DMS 273 (cell line): ENCODE measurements around the gene RLN1.
A peak's percentile ranks its signal among the peaks of the same experiment; 100 is the strongest.
"Not testable (repeated sequence)": the region's sequence is repeated elsewhere in the genome, so short reads cannot be mapped to it uniquely, and the experiment has no call there.

Source experiments
- DNase-seq: peaks from one replicate; lab custom pipeline; 2025; ENCODE audit not compliant: unreplicated experiment; lab: John Stamatoyannopoulos, UW

The RLN1 gene

GRCh38 chr9:5338992-5339981 is at the start of gene RLN1:
RLN1 (minus strand) TSS chr9:5339876; CDS start chr9:5339746, 130 bp downstream.
- DNase-seq: peak; percentile 1

- DNase-seq: no peak
Observed at GRCh38 chr9:5389109-5389732, 49.5 kb upstream of the RLN1 start.

GRCh38 chr9:5388026-5388819 is 48.5 kb upstream of the RLN1 start:
- no peak for DNase-seq

- no peak for DNase-seq
Observed at GRCh38 chr9:5384436-5384835, 44.8 kb upstream of the RLN1 start.

- no peak for DNase-seq
Observed at GRCh38 chr9:5382479-5382878, 42.8 kb upstream of the RLN1 start.

- no peak for DNase-seq
Observed at GRCh38 chr9:5375790-5376477, 36.3 kb upstream of the RLN1 start.

- DNase-seq: no peak
Observed at GRCh38 chr9:5375091-5375490, 35.4 kb upstream of the RLN1 start.

GRCh38 chr9:5364294-5365024 is 24.8 kb upstream of the RLN1 start:
- DNase-seq: no peak

GRCh38 chr9:5361326-5362010 is 21.8 kb upstream of the RLN1 start:
- no peak for DNase-seq

- no peak for DNase-seq
Observed at GRCh38 chr9:5360341-5360740, 20.7 kb upstream of the RLN1 start.

GRCh38 chr9:5357431-5358105 is 17.9 kb upstream of the RLN1 start:
- DNase-seq: no peak

GRCh38 chr9:5355817-5356216 is 16.1 kb upstream of the RLN1 start:
- no peak for DNase-seq

GRCh38 chr9:5355226-5355625 is 15.6 kb upstream of the RLN1 start:
- DNase-seq: no peak

- DNase-seq: no peak
Observed at GRCh38 chr9:5354184-5354583, 14.5 kb upstream of the RLN1 start.

- DNase-seq: no peak
Observed at GRCh38 chr9:5352637-5353248, 13.1 kb upstream of the RLN1 start.

GRCh38 chr9:5336688-5337087 is 3.0 kb downstream of the RLN1 start:
- no peak for DNase-seq

- DNase-seq: not testable (repeated sequence)
Observed at GRCh38 chr9:5331276-5331675, 8.4 kb downstream of the RLN1 start.

- no peak for DNase-seq
Observed at GRCh38 chr9:5326893-5327548, 12.7 kb downstream of the RLN1 start.
